Measurements from ENCODE around the gene PDCD11. TPM values are rescaled to one million over a fixed set of nuclear protein-coding genes. Genes with fewer than 3 reads are reported as not detected.
A peak's percentile ranks its signal among the peaks of the same experiment; 100 is the strongest.
"Not testable (repeated sequence)": the region's sequence is repeated elsewhere in the genome, so short reads cannot be mapped to it uniquely, and the experiment has no call there.

The PDCD11 gene
- total RNA-seq, 1 donor from 2014 or later: 72.8 TPM

DNA sequence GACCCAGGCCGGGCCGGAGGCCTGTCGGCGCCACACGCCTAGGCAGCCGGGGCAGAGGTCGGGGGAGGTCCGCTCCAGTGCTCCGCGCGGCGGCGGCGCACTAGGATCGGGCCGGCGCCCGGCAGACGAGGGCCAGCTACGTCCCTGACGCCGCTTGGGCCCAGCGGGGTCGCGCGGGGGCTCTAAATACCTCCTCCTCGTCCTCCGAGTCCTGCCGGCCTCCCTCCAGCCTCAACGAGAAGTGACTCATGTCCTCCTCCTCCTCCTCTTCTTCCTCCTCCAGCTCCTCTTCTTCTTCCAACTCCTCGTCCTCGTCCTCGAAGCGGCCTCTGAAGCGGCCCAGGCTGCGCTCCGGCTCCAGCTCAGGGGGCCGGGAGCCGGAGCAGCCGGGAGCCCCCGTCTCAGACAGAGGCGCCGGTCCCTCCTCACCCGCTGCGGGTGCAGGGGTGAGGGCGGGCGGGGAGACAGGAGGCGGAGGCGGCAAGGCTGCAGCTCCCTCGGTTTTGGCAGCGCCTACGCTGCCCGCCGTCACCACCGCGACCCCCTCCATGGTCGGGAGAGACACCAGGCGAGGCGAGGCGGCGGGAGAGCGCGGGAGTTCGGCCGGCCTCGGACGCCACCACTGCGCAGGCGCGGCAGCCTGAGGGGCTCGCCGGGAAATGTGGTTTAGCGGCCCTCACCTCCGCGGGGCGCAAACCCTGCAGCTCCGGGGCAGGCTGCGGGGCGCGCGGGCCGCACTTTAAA, 45.7 kb upstream of the PDCD11 start, which contains the start of gene PCGF6:
Gene PCGF6 (minus strand): TSS at position 624 of the 744 bp plus-strand sequence. CDS start 74 bp downstream, at position 550.
- DNase-seq (ENCODE audit: low read depth): peak; percentile 56
- peaks cover 14% of the 10 kb centered on the region for H3K36me3 ChIP-seq (ENCODE audit: insufficient read depth, low read length)
- no peak for FAIRE-seq
- TF ChIP-seq, protein P1, sequence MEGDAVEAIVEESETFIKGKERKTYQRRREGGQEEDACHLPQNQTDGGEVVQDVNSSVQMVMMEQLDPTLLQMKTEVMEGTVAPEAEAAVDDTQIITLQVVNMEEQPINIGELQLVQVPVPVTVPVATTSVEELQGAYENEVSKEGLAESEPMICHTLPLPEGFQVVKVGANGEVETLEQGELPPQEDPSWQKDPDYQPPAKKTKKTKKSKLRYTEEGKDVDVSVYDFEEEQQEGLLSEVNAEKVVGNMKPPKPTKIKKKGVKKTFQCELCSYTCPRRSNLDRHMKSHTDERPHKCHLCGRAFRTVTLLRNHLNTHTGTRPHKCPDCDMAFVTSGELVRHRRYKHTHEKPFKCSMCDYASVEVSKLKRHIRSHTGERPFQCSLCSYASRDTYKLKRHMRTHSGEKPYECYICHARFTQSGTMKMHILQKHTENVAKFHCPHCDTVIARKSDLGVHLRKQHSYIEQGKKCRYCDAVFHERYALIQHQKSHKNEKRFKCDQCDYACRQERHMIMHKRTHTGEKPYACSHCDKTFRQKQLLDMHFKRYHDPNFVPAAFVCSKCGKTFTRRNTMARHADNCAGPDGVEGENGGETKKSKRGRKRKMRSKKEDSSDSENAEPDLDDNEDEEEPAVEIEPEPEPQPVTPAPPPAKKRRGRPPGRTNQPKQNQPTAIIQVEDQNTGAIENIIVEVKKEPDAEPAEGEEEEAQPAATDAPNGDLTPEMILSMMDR (IDR thresholded peaks at IDR 0.05; ENCODE audit: insufficient read depth, low read depth, low read length): no peak
- no peak for TF ChIP-seq EZH2 (IDR thresholded peaks at IDR 0.05; ENCODE audit: insufficient read depth, low read length)
- peak within 1 kb of the TSS; percentile 91 for H3K4me2 ChIP-seq (ENCODE audit: low read length)
- Mint-ChIP-seq H3K4me3 (ENCODE audit: unreplicated experiment) (peak within 1 kb of the TSS; percentile 90), H3K27ac (ENCODE audit: unreplicated experiment) (peak within 1 kb of the TSS; percentile 80), H3K4me1 (ENCODE audit: low read depth, unreplicated experiment) (no peaks in the 10 kb centered on the region), H3K36me3 (ENCODE audit: low read depth, unreplicated experiment) (no peaks in the 10 kb centered on the region), H3K27me3 (ENCODE audit: low read depth, unreplicated experiment) (no peaks in the 10 kb centered on the region), H3K9me3 (ENCODE audit: unreplicated experiment) (no peaks in the 10 kb centered on the region)
- H3K9ac ChIP-seq (ENCODE audit: low read length): peak within 1 kb of the TSS; percentile 84
- no peaks in the 10 kb centered on the region for H3K27me3 ChIP-seq (ENCODE audit: insufficient read depth, low read length)
- H3K27ac ChIP-seq (ENCODE audit: low read depth, low read length): peak within 1 kb of the TSS; percentile 77
- H3K4me1 ChIP-seq (ENCODE audit: insufficient read depth, low read length): no peaks in the 10 kb centered on the region
- H3K9me3 ChIP-seq (ENCODE audit: insufficient read depth, low read depth, low read length): no peaks in the 10 kb centered on the region
- no peaks in the 10 kb centered on the region for H4K20me1 ChIP-seq (ENCODE audit: insufficient read depth, low read length)
- H2AFZ ChIP-seq (ENCODE audit: low read depth, low read length): peak within 1 kb of the TSS; percentile 93
- peaks cover 17% of the 10 kb centered on the region for H3K79me2 ChIP-seq (ENCODE audit: insufficient read depth, low read length)
- peak within 1 kb of the TSS; percentile 75 for H3K4me3 ChIP-seq (ENCODE audit: insufficient read depth, low read depth, low read length)

DNA sequence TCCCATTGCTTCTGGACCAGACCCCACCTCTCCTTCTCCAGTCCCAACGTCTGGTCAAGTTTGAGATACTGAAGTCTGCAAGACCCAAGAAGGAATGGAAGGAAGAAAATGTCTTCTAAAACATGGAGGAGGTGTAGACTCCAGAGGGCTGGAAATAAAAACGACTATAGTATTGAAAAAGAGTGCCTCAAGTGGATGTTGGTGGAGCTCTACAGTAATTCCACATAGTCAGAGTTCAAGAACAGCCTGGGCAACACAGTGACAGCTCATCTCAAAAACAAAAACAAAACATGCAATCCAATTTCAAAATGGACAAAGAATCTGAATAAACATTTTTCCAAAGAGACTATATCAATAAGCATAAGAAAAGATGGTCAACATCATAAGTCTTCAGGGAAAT, 43.1 kb upstream of the PDCD11 start:
- H2AFZ ChIP-seq (ENCODE audit: low read depth, low read length): no peak overlapping the region
- FAIRE-seq (no peak), DNase-seq (ENCODE audit: low read depth) (no peak)
- H3K27me3 ChIP-seq (ENCODE audit: insufficient read depth, low read length): no peaks in the 10 kb centered on the region
- no peak overlapping the region for H3K4me2 ChIP-seq (ENCODE audit: low read length)
- no peaks in the 10 kb centered on the region for H4K20me1 ChIP-seq (ENCODE audit: insufficient read depth, low read length)
- peaks cover 17% of the 10 kb centered on the region for H3K79me2 ChIP-seq (ENCODE audit: insufficient read depth, low read length)
- Mint-ChIP-seq H3K27me3 (ENCODE audit: low read depth, unreplicated experiment) (no peaks in the 10 kb centered on the region), H3K36me3 (ENCODE audit: low read depth, unreplicated experiment) (no peaks in the 10 kb centered on the region), H3K4me3 (ENCODE audit: unreplicated experiment) (no peak overlapping the region), H3K4me1 (ENCODE audit: low read depth, unreplicated experiment) (no peaks in the 10 kb centered on the region), H3K27ac (ENCODE audit: unreplicated experiment) (no peak overlapping the region), H3K9me3 (ENCODE audit: unreplicated experiment) (no peaks in the 10 kb centered on the region)
- no peak overlapping the region for H3K27ac ChIP-seq (ENCODE audit: low read depth, low read length)
- H3K36me3 ChIP-seq (ENCODE audit: insufficient read depth, low read length): no peaks in the 10 kb centered on the region
- TF ChIP-seq EZH2 (IDR thresholded peaks at IDR 0.05; ENCODE audit: insufficient read depth, low read length): no peak
- TF ChIP-seq, protein P1 (IDR thresholded peaks at IDR 0.05; ENCODE audit: insufficient read depth, low read depth, low read length): no peak
- H3K4me1 ChIP-seq (ENCODE audit: insufficient read depth, low read length): no peaks in the 10 kb centered on the region
- no peak overlapping the region for H3K9ac ChIP-seq (ENCODE audit: low read length)
- H3K4me3 ChIP-seq (ENCODE audit: insufficient read depth, low read depth, low read length): no peak overlapping the region
- no peaks in the 10 kb centered on the region for H3K9me3 ChIP-seq (ENCODE audit: insufficient read depth, low read depth, low read length)

DNA sequence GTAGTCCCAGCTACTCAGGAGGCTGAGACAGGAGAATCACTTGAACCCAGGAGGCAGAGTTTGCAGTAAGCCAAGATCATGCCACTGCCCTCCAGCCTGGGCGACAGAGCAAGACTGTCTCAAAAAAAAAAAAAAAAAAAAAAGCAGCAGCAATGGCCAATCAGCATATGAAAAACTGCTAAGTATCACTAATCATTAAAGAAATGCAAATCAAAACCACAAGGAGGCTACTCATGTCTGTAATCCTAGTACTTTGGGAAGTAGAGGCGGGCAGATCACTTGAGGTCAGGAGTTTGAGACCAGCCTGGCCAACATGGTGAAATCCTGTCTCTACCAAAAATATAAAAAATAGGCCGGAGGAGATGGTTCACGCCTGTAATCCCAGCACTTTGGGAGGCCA, 41.9 kb upstream of the PDCD11 start:
- FAIRE-seq; H3K9me3 ChIP-seq (ENCODE audit: insufficient read depth, low read depth, low read length): not testable (repeated sequence)

More for the DNA sequence above, 41.9 kb upstream of the PDCD11 start:
- H3K4me1 Mint-ChIP-seq (ENCODE audit: low read depth, unreplicated experiment); H3K27me3 ChIP-seq (ENCODE audit: insufficient read depth, low read length); H3K9ac ChIP-seq (ENCODE audit: low read length); H3K27ac ChIP-seq (ENCODE audit: low read depth, low read length); H3K4me3 Mint-ChIP-seq (ENCODE audit: unreplicated experiment); H3K36me3 Mint-ChIP-seq (ENCODE audit: low read depth, unreplicated experiment); H3K27me3 Mint-ChIP-seq (ENCODE audit: low read depth, unreplicated experiment); H3K9me3 Mint-ChIP-seq (ENCODE audit: unreplicated experiment); H3K4me2 ChIP-seq (ENCODE audit: low read length); H3K4me1 ChIP-seq (ENCODE audit: insufficient read depth, low read length); H3K4me3 ChIP-seq (ENCODE audit: insufficient read depth, low read depth, low read length); H3K27ac Mint-ChIP-seq (ENCODE audit: unreplicated experiment); DNase-seq (ENCODE audit: low read depth); H4K20me1 ChIP-seq (ENCODE audit: insufficient read depth, low read length); H2AFZ ChIP-seq (ENCODE audit: low read depth, low read length); H3K36me3 ChIP-seq (ENCODE audit: insufficient read depth, low read length): not testable (repeated sequence)
- H3K79me2 ChIP-seq (ENCODE audit: insufficient read depth, low read length): peaks cover 12% of the 10 kb centered on the region

All from astrocyte (in vitro differentiated cells and primary cell).